ENCODE measurements around the gene TESMIN. TPM values are rescaled to one million over a fixed set of nuclear protein-coding genes. Genes with fewer than 3 reads are reported as not detected.
A peak's percentile ranks its signal among the peaks of the same experiment; 100 is the strongest.

The TESMIN gene
- total and polyA plus RNA-seq, 2 of the 13 experiments (the other 11 are each of a cell fraction or from before 2014, with no cell fraction given) = 0.15 to 0.45 TPM

DNA sequence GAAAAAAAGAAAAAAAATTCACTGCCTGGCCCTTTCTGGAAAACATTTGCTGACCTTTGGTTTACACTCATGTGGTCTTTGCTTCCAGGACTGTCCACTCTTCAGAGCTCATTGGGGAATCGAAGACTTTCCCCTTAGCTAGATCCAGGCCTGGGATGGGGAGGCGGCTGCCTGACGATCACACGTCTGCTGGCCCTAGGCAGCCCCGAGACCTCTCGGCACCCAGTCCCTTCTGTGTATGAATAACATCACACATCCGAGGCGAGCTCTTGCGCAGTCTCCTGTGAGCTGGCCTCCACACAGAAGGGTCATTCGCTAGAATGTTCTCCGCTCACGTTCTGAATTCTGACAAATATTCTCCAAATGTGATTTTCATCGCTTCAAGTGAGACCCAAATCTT lies 92.7 kb downstream of the TESMIN start:
- POLR2A ChIA-PET = no interaction called here
- H3K79me2 ChIP-seq (ENCODE audit: insufficient read depth, low read length) = no peaks in the 10 kb centered on the region
- no peak overlapping the region for H3K9ac ChIP-seq (ENCODE audit: insufficient read depth, low read depth, low read length)
- no peak for DNase-seq (ENCODE audit: low spot score)
- CTCF ChIA-PET (ENCODE audit: low intra/inter-chr PET ratio, low total read pairs) = no interaction called here
- BruUV-seq (replicated peaks) = no TSS peak
- no peak for ATAC-seq
- peaks cover 5% of the 10 kb centered on the region for H3K4me1 ChIP-seq (ENCODE audit: insufficient read depth, low read length)
- no peak overlapping the region for H3K4me2 ChIP-seq (ENCODE audit: low read depth, low read length)
- peaks cover 12 to 78% of the 10 kb centered on the region in 2 experiments for H3K27me3 ChIP-seq (ENCODE audit: control insufficient read depth in 1 of 2, insufficient read depth in 2 of 2, low read length in 2 of 2)
- intact Hi-C loops (cut with micrococcal nuclease; ENCODE audit: unreplicated experiment) (loop anchor here (10.0 kb wide), 1 partner anchor 146 kb away; no protein-coding TSS in a partner anchor), in situ Hi-C loops (cut with HindIII; ENCODE audit: extremely low pct_ligation_motif_present, low pct_unique_long_range_greater_than_20kb) (no loop called here)
- no peaks in the 10 kb centered on the region for H4K20me1 ChIP-seq (ENCODE audit: insufficient read depth, low read length)
- no peak overlapping the region for H2AFZ ChIP-seq (ENCODE audit: low read length)
- WGBS (ENCODE audit: low lambda C conversion rate) = 67% methylated on average over 9 of the region's 13 CpGs
- H3K9me3 ChIP-seq (ENCODE audit: low read length) = no peaks in the 10 kb centered on the region
- TF ChIP-seq, protein P1, sequence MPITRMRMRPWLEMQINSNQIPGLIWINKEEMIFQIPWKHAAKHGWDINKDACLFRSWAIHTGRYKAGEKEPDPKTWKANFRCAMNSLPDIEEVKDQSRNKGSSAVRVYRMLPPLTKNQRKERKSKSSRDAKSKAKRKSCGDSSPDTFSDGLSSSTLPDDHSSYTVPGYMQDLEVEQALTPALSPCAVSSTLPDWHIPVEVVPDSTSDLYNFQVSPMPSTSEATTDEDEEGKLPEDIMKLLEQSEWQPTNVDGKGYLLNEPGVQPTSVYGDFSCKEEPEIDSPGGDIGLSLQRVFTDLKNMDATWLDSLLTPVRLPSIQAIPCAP (CRISPR knock-in tag; IDR thresholded peaks at IDR 0.05; ENCODE audit: low read depth) = no peak
- TF ChIP-seq ZBTB1 (CRISPR knock-in tag; IDR thresholded peaks at IDR 0.05; ENCODE audit: borderline replicate concordance) = no peak
- peak; percentile 21; the same call in 1 of the 2 replicates for TF ChIP-seq ZNF501 (CRISPR knock-in tag; IDR thresholded peaks at IDR 0.05)
- no peak for TF ChIP-seq SP5 (CRISPR knock-in tag; IDR thresholded peaks at IDR 0.05; ENCODE audit: borderline replicate concordance, low read depth)
- TF ChIP-seq ISX (CRISPR knock-in tag; conservative IDR thresholded peaks at IDR 0.05) = no peak
- no peaks in the 10 kb centered on the region for H3K36me3 ChIP-seq (replicated peaks in 1 of 2; ENCODE audit: control insufficient read depth in 1 of 2, insufficient read depth in 2 of 2, low read length in 2 of 2)
- H3K27ac ChIP-seq (ENCODE audit: extremely low read length, insufficient read depth, low read length) = no peak overlapping the region
- H3K4me3 ChIP-seq (replicated peaks in 1 of 3; ENCODE audit: insufficient read depth in 1 of 3, low read depth in 2 of 3, low read length in 3 of 3) = no peak overlapping the region
- FAIRE-seq = no peak

DNA sequence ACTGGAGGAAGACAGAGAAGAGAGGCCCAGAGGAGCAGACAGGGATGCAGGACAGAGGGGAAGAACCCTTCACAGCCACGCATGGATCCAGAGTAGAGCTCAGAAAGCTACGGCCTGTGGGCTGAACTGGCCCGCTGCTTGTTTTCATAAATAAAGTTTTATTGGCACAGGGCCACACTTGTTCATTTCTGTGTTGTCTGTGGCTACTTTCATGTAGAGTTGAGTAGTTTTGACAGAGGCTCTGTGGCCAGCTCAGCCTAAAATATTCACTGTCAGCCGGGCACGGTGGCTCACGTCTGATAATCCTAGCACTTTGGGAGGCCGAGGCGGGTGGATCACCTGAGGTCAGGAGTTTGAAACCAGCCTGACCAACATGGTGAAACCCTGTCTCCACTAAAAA lies 93.2 kb downstream of the TESMIN start:
- CTCF ChIA-PET (ENCODE audit: low intra/inter-chr PET ratio, low total read pairs) = no interaction called here
- Histone ChIP-seq H3K79me2 (ENCODE audit: insufficient read depth, low read length) (no peaks in the 10 kb centered on the region), H3K4me3 (replicated peaks in 1 of 3; ENCODE audit: insufficient read depth in 1 of 3, low read depth in 2 of 3, low read length in 3 of 3) (no peak overlapping the region), H3K36me3 (replicated peaks in 1 of 2; ENCODE audit: control insufficient read depth in 1 of 2, insufficient read depth in 2 of 2, low read length in 2 of 2) (no peaks in the 10 kb centered on the region), H3K27me3 (ENCODE audit: control insufficient read depth in 1 of 2, insufficient read depth in 2 of 2, low read length in 2 of 2) (peaks cover 14 to 78% of the 10 kb centered on the region in 2 experiments), H3K4me2 (ENCODE audit: low read depth, low read length) (no peak overlapping the region), H3K27ac (ENCODE audit: extremely low read length, insufficient read depth, low read length) (no peak overlapping the region), H3K9me3 (ENCODE audit: low read length) (no peaks in the 10 kb centered on the region), H2AFZ (ENCODE audit: low read length) (no peak overlapping the region), H3K4me1 (ENCODE audit: insufficient read depth, low read length) (peaks cover 5% of the 10 kb centered on the region), H4K20me1 (ENCODE audit: insufficient read depth, low read length) (no peaks in the 10 kb centered on the region), H3K9ac (ENCODE audit: insufficient read depth, low read depth, low read length) (no peak overlapping the region)
- in situ Hi-C loops (cut with HindIII; ENCODE audit: extremely low pct_ligation_motif_present, low pct_unique_long_range_greater_than_20kb) (no loop called here), intact Hi-C loops (cut with micrococcal nuclease; ENCODE audit: unreplicated experiment) (loop anchor here (10.0 kb wide), 1 partner anchor 147 kb away; no protein-coding TSS in a partner anchor)
- DNase-seq (ENCODE audit: low spot score) (no peak), ATAC-seq (no peak), FAIRE-seq (no peak)
- no peak for TF ChIP-seq ZNF619 (CRISPR knock-in tag; IDR thresholded peaks at IDR 0.05)
- TF ChIP-seq, protein P2, sequence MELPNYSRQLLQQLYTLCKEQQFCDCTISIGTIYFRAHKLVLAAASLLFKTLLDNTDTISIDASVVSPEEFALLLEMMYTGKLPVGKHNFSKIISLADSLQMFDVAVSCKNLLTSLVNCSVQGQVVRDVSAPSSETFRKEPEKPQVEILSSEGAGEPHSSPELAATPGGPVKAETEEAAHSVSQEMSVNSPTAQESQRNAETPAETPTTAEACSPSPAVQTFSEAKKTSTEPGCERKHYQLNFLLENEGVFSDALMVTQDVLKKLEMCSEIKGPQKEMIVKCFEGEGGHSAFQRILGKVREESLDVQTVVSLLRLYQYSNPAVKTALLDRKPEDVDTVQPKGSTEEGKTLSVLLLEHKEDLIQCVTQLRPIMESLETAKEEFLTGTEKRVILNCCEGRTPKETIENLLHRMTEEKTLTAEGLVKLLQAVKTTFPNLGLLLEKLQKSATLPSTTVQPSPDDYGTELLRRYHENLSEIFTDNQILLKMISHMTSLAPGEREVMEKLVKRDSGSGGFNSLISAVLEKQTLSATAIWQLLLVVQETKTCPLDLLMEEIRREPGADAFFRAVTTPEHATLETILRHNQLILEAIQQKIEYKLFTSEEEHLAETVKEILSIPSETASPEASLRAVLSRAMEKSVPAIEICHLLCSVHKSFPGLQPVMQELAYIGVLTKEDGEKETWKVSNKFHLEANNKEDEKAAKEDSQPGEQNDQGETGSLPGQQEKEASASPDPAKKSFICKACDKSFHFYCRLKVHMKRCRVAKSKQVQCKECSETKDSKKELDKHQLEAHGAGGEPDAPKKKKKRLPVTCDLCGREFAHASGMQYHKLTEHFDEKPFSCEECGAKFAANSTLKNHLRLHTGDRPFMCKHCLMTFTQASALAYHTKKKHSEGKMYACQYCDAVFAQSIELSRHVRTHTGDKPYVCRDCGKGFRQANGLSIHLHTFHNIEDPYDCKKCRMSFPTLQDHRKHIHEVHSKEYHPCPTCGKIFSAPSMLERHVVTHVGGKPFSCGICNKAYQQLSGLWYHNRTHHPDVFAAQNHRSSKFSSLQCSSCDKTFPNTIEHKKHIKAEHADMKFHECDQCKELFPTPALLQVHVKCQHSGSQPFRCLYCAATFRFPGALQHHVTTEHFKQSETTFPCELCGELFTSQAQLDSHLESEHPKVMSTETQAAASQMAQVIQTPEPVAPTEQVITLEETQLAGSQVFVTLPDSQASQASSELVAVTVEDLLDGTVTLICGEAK (IDR thresholded peaks at IDR 0.05) = peak; percentile 37
- TF ChIP-seq, protein P2 (CRISPR knock-in tag; IDR thresholded peaks at IDR 0.05) = peak; percentile 94
- POLR2A ChIA-PET = no interaction called here
- no TSS peak for BruUV-seq (replicated peaks)
- 86% methylated on average over 7 of the region's 8 CpGs for WGBS (ENCODE audit: low lambda C conversion rate)

Data from HepG2 (cell line).